Measurements from ENCODE around the gene KIF25.

The KIF25 gene

GRCh38 chr6:167956983-167957492, 40.4 kb upstream of the KIF25 start:
- Histone ChIP-seq H3K27me3 (ENCODE audit: insufficient read depth, low read length, poor library complexity, severe bottlenecking) (no peaks in the 10 kb centered on the region), H3F3A (ENCODE audit: low read depth) (no peaks in the 10 kb centered on the region), H3K4me2 (ENCODE audit: low read depth, low read length, poor library complexity, severe bottlenecking) (no peak overlapping the region), H3K9me2 (replicated peaks; ENCODE audit: low read depth, low read length) (no peaks in the 10 kb centered on the region), H3K9ac (ENCODE audit: low read depth, low read length, poor library complexity, severe bottlenecking) (no peak overlapping the region), H3K36me3 (ENCODE audit: insufficient read depth, low read length) (no peaks in the 10 kb centered on the region), H3K4me3 (ENCODE audit: low read length, poor library complexity, severe bottlenecking) (no peak overlapping the region), H2AFZ (ENCODE audit: low read length) (no peak overlapping the region), H3K9me3 (ENCODE audit: insufficient read depth, low read depth, low read length) (no peaks in the 10 kb centered on the region; the same call in 1 of the 2 replicates), H3K4me1 (ENCODE audit: insufficient read depth, low read length, poor library complexity, severe bottlenecking) (no peaks in the 10 kb centered on the region), H4K20me1 (ENCODE audit: insufficient read depth, low read length, poor library complexity, severe bottlenecking) (no peaks in the 10 kb centered on the region), H3K79me2 (ENCODE audit: insufficient read depth, low read length) (no peaks in the 10 kb centered on the region)
- no peak for TF ChIP-seq EZH2phosphoT487 (IDR thresholded peaks at IDR 0.05; ENCODE audit: borderline replicate concordance)
- TF ChIP-seq, protein P1, sequence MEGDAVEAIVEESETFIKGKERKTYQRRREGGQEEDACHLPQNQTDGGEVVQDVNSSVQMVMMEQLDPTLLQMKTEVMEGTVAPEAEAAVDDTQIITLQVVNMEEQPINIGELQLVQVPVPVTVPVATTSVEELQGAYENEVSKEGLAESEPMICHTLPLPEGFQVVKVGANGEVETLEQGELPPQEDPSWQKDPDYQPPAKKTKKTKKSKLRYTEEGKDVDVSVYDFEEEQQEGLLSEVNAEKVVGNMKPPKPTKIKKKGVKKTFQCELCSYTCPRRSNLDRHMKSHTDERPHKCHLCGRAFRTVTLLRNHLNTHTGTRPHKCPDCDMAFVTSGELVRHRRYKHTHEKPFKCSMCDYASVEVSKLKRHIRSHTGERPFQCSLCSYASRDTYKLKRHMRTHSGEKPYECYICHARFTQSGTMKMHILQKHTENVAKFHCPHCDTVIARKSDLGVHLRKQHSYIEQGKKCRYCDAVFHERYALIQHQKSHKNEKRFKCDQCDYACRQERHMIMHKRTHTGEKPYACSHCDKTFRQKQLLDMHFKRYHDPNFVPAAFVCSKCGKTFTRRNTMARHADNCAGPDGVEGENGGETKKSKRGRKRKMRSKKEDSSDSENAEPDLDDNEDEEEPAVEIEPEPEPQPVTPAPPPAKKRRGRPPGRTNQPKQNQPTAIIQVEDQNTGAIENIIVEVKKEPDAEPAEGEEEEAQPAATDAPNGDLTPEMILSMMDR (conservative IDR thresholded peaks at IDR 0.05; ENCODE audit: low read length), result no peak

- no peak overlapping the region for H3K4me2 ChIP-seq (ENCODE audit: low read depth, low read length, poor library complexity, severe bottlenecking)
- H3K9me2 ChIP-seq (replicated peaks; ENCODE audit: low read depth, low read length), result no peaks in the 10 kb centered on the region
- H3K4me1 ChIP-seq (ENCODE audit: insufficient read depth, low read length, poor library complexity, severe bottlenecking), result no peaks in the 10 kb centered on the region
- no peaks in the 10 kb centered on the region for H3F3A ChIP-seq (ENCODE audit: low read depth)
- H4K20me1 ChIP-seq (ENCODE audit: insufficient read depth, low read length, poor library complexity, severe bottlenecking), result no peaks in the 10 kb centered on the region
- no peak overlapping the region for H3K4me3 ChIP-seq (ENCODE audit: low read length, poor library complexity, severe bottlenecking)
- no peaks in the 10 kb centered on the region; the same call in 1 of the 2 replicates for H3K9me3 ChIP-seq (ENCODE audit: insufficient read depth, low read depth, low read length)
- no peaks in the 10 kb centered on the region for H3K79me2 ChIP-seq (ENCODE audit: insufficient read depth, low read length)
- H2AFZ ChIP-seq (ENCODE audit: low read length), result no peak overlapping the region
- no peak overlapping the region for H3K9ac ChIP-seq (ENCODE audit: low read depth, low read length, poor library complexity, severe bottlenecking)
- TF ChIP-seq, protein P1 (conservative IDR thresholded peaks at IDR 0.05; ENCODE audit: low read length), result no peak
- no peak for TF ChIP-seq EZH2phosphoT487 (IDR thresholded peaks at IDR 0.05; ENCODE audit: borderline replicate concordance)
- no peaks in the 10 kb centered on the region for H3K36me3 ChIP-seq (ENCODE audit: insufficient read depth, low read length)
- H3K27me3 ChIP-seq (ENCODE audit: insufficient read depth, low read length, poor library complexity, severe bottlenecking), result no peaks in the 10 kb centered on the region
Observed at GRCh38 chr6:167957626-167958025, 39.8 kb upstream of the KIF25 start.

- Histone ChIP-seq H3F3A (ENCODE audit: low read depth) (no peaks in the 10 kb centered on the region), H2AFZ (ENCODE audit: low read length) (no peak overlapping the region), H3K4me3 (ENCODE audit: low read length, poor library complexity, severe bottlenecking) (no peak overlapping the region), H3K27me3 (ENCODE audit: insufficient read depth, low read length, poor library complexity, severe bottlenecking) (no peaks in the 10 kb centered on the region), H3K4me2 (ENCODE audit: low read depth, low read length, poor library complexity, severe bottlenecking) (no peak overlapping the region), H3K9me3 (ENCODE audit: insufficient read depth, low read depth, low read length) (no peaks in the 10 kb centered on the region; the same call in 1 of the 2 replicates), H3K9me2 (replicated peaks; ENCODE audit: low read depth, low read length) (no peaks in the 10 kb centered on the region), H3K79me2 (ENCODE audit: insufficient read depth, low read length) (no peaks in the 10 kb centered on the region), H3K4me1 (ENCODE audit: insufficient read depth, low read length, poor library complexity, severe bottlenecking) (no peaks in the 10 kb centered on the region), H4K20me1 (ENCODE audit: insufficient read depth, low read length, poor library complexity, severe bottlenecking) (no peaks in the 10 kb centered on the region), H3K9ac (ENCODE audit: low read depth, low read length, poor library complexity, severe bottlenecking) (no peak overlapping the region), H3K36me3 (ENCODE audit: insufficient read depth, low read length) (no peaks in the 10 kb centered on the region)
- TF ChIP-seq, protein P1 (conservative IDR thresholded peaks at IDR 0.05; ENCODE audit: low read length), result no peak
- TF ChIP-seq EZH2phosphoT487 (IDR thresholded peaks at IDR 0.05; ENCODE audit: borderline replicate concordance), result no peak
Observed at GRCh38 chr6:167960579-167960978, 36.9 kb upstream of the KIF25 start.

Measured in Loucy (cell line).